IMR-90 (cell line): Measurements from ENCODE around the gene DNAAF3. TPM values are rescaled to one million over a fixed set of nuclear protein-coding genes. Genes with fewer than 3 reads are reported as not detected.

Source experiments
- ATAC-seq: fragments of 200-7000 bp; cut with Tn5 transposase; 2 replicates; pipeline ENCODE4 v1.9.1; 2020; ENCODE audit warnings: low read depth, mild to moderate bottlenecking, moderate library complexity
- BruUV-seq: library from RNA; stranded (reverse); fragments of 400-500 nt; replicated peaks from 2 replicates; lab custom pipeline; 2021; lab: Mats Ljungman, UMichigan
- CTCF ChIA-PET: fragments of 300-600 bp; formaldehyde crosslinking; extraction: SDS; loops from one replicate; lab custom pipeline; 2021; ENCODE audit warnings: antibody characterized with exemption; lab: Yijun Ruan, JAX
- POLR2A ChIA-PET: fragments of 300-600 bp; sonication (Branson Sonifier 250); formaldehyde crosslinking; loops from one replicate; lab custom pipeline; 2022; ENCODE audit warnings: antibody characterized with exemption; ENCODE audit not compliant: unreplicated experiment; lab: Charles Lee
- DNase-seq: peaks from one replicate; pipeline ENCODE4 v3.0.0; 2013
- H2AFZ ChIP-seq: replicated peaks from 2 replicates; pipeline ENCODE3; 2013; ENCODE audit warnings: low read length, mild to moderate bottlenecking; ENCODE audit not compliant: poor library complexity
- H2AK5ac ChIP-seq: 2 replicates; pipeline ENCODE4 v1.6.1; 2013; ENCODE audit warnings: low read depth, low read length, inconsistent platforms
- H2AK9ac ChIP-seq: replicated peaks from 2 replicates; pipeline ENCODE3; 2013; ENCODE audit warnings: mild to moderate bottlenecking, low read depth, low read length, moderate library complexity; ENCODE audit not compliant: poor library complexity
- H2BK120ac ChIP-seq: 2 replicates; pipeline ENCODE4 v1.6.1; 2013; ENCODE audit warnings: low read depth, low read length, inconsistent platforms
- H2BK15ac ChIP-seq: 3 replicates; pipeline ENCODE4 v1.6.1; 2013; ENCODE audit warnings: low read depth, low read length, inconsistent platforms
- H2BK20ac ChIP-seq: 2 replicates; pipeline ENCODE4 v1.6.1; 2013; ENCODE audit warnings: low read depth, mild to moderate bottlenecking, inconsistent platforms, low read length, moderate library complexity
- H2BK5ac ChIP-seq: 2 replicates; pipeline ENCODE4 v1.6.1; 2013; ENCODE audit warnings: mild to moderate bottlenecking, low read depth, low read length, inconsistent platforms; ENCODE audit not compliant: poor library complexity, severe bottlenecking
- H3K14ac ChIP-seq: replicated peaks from 2 replicates; pipeline ENCODE4 v1.6.1; 2013; ENCODE audit warnings: low read depth, low read length, inconsistent platforms
- H3K18ac ChIP-seq: 2 replicates; pipeline ENCODE4 v1.6.1; 2013; ENCODE audit warnings: low read depth, low read length, control low read depth
- H3K23ac ChIP-seq: 2 replicates; pipeline ENCODE4 v1.6.1; 2013; ENCODE audit warnings: low read depth, low read length, inconsistent platforms
- H3K27ac ChIP-seq: 2 replicates; pipeline ENCODE4 v1.5.1; 2013; ENCODE audit warnings: mild to moderate bottlenecking, control low read depth, low read length; ENCODE audit not compliant: insufficient read depth
- H3K27me3 ChIP-seq: 2 replicates; pipeline ENCODE4 v1.6.1; 2013; ENCODE audit warnings: low read length; ENCODE audit not compliant: control insufficient read depth, insufficient read depth
- H3K36me3 ChIP-seq: 2 replicates; pipeline ENCODE4 v1.6.1; 2013; ENCODE audit warnings: low read length, mixed read lengths; ENCODE audit not compliant: control insufficient read depth, insufficient read depth
- H3K4ac ChIP-seq: 2 replicates; pipeline ENCODE4 v1.6.1; 2013; ENCODE audit warnings: low read depth, low read length, inconsistent platforms
- H3K4me1 ChIP-seq: 2 replicates; pipeline ENCODE4 v1.6.1; 2013; ENCODE audit warnings: low read length, mixed read lengths; ENCODE audit not compliant: control insufficient read depth, insufficient read depth
- H3K4me2 ChIP-seq: 2 replicates; pipeline ENCODE4 v1.6.1; 2013; ENCODE audit warnings: low read depth, mild to moderate bottlenecking, control low read depth, low read length, moderate library complexity
- H3K4me3 ChIP-seq: 2 replicates; pipeline ENCODE4 v1.5.1; 2013; ENCODE audit warnings: low read depth, mild to moderate bottlenecking, control low read depth, low read length, moderate library complexity; ENCODE audit not compliant: insufficient read depth
- H3K56ac ChIP-seq: 2 replicates; pipeline ENCODE4 v1.6.1; 2013; ENCODE audit warnings: low read length, inconsistent platforms; ENCODE audit not compliant: insufficient read depth; ENCODE audit errors: extremely low read depth
- H3K79me1 ChIP-seq, 2 experiments: 2 replicates each; pipeline ENCODE4 v1.6.1; 2013; ENCODE audit warnings: low read length in 2 of 2, inconsistent platforms in 1 of 2, low read depth in 1 of 2
- H3K9ac ChIP-seq: 2 replicates; pipeline ENCODE4 v1.6.1; 2013; ENCODE audit warnings: low read depth, low read length, control low read depth
- H3K9me1 ChIP-seq: 2 replicates; pipeline ENCODE4 v1.6.1; 2013; ENCODE audit warnings: low read length, inconsistent platforms; ENCODE audit not compliant: insufficient read depth
- H3K9me3 ChIP-seq: 2 replicates; pipeline ENCODE4 v1.6.1; 2013; ENCODE audit warnings: low read length; ENCODE audit not compliant: control insufficient read depth, insufficient read depth
- H4K20me1 ChIP-seq: 2 replicates; pipeline ENCODE4 v1.6.1; 2013; ENCODE audit warnings: low read length, inconsistent platforms; ENCODE audit not compliant: insufficient read depth
- H4K5ac ChIP-seq: 2 replicates; pipeline ENCODE4 v1.6.1; 2013; ENCODE audit warnings: mild to moderate bottlenecking, low read depth, low read length, control low read depth
- H4K8ac ChIP-seq, 2 experiments: 2 replicates each; pipeline ENCODE4 v1.6.1; 2013; ENCODE audit warnings: low read depth in 2 of 2, low read length in 2 of 2, control low read depth in 1 of 2, inconsistent platforms in 1 of 2
- H4K91ac ChIP-seq: 2 replicates; pipeline ENCODE4 v1.6.1; 2013; ENCODE audit warnings: low read depth, low read length, inconsistent platforms; ENCODE audit not compliant: insufficient read depth
- CEBPB ChIP-seq: IDR thresholded peaks from 2 replicates; pipeline ENCODE4 v1.6.1; 2012; ENCODE audit warnings: low read depth, low read length, improper control_type of control experiment
- FOS ChIP-seq: fragments of 150-350 bp; IDR thresholded peaks from 2 replicates; pipeline ENCODE4 v1.6.1; 2016; ENCODE audit warnings: low read depth, low read length
- MAFK ChIP-seq: IDR thresholded peaks from 2 replicates; pipeline ENCODE4 v1.6.1; 2012; ENCODE audit warnings: low read depth, low read length, improper control_type of control experiment
- MAZ ChIP-seq: IDR thresholded peaks from 2 replicates; pipeline ENCODE4 v1.6.1; 2012; ENCODE audit warnings: low read depth, mild to moderate bottlenecking, low read length, improper control_type of control experiment, moderate library complexity, borderline replicate concordance
- NFE2L2 ChIP-seq: fragments of 150-350 bp; IDR thresholded peaks from 2 replicates; pipeline ENCODE4 v1.6.1; 2016; ENCODE audit warnings: low read depth, mild to moderate bottlenecking, low read length
- POLR2A ChIP-seq: IDR thresholded peaks from 2 replicates; pipeline ENCODE4 v1.6.1; 2012; ENCODE audit warnings: mild to moderate bottlenecking, low read depth, low read length
- RAD21 ChIP-seq: IDR thresholded peaks from 2 replicates; pipeline ENCODE4 v1.6.1; 2012; ENCODE audit warnings: low read length, improper control_type of control experiment
- RCOR1 ChIP-seq: IDR thresholded peaks from 2 replicates; pipeline ENCODE4 v1.6.1; 2012; ENCODE audit warnings: mild to moderate bottlenecking, low read length, improper control_type of control experiment; ENCODE audit not compliant: insufficient replicate concordance
- RFX5 ChIP-seq: IDR thresholded peaks from 2 replicates; pipeline ENCODE4 v1.8.0; 2012; ENCODE audit warnings: low read depth, mild to moderate bottlenecking, low read length, moderate library complexity
- SMC3 ChIP-seq: fragments of 150-350 bp; IDR thresholded peaks from 2 replicates; pipeline ENCODE4 v1.6.1; 2016; ENCODE audit warnings: low read depth, mild to moderate bottlenecking, antibody characterized with exemption, low read length, moderate library complexity
- WGBS, 2 experiments: methylation state at CpG; one replicate each; pipeline versions ENCODE4 v1.1.5 to v1.1.7; 2013; ENCODE audit warnings: missing lambda C conversion rate in 2 of 2; ENCODE audit not compliant: insufficient read length in 1 of 2; ENCODE audit errors: extremely low coverage in 2 of 2; 5-methylcytosine and 5-hydroxymethylcytosine counted together
- dilution Hi-C: fragments of 300-500 bp; cut with HindIII; formaldehyde crosslinking; loops from one replicate; pipeline ENCODE4 v1.14.3; 2018; ENCODE audit warnings: low sequenced_read_pairs; ENCODE audit not compliant: unreplicated experiment
- in situ Hi-C: fragments of 300-500 bp; cut with MboI; formaldehyde crosslinking; loops from 3 replicates; pipeline ENCODE4 v1.14.3; 2019; ENCODE audit warnings: low sequenced_read_pairs, inconsistent platforms, mixed read lengths
- intact Hi-C: fragments of 100-400 bp; cut with micrococcal nuclease; formaldehyde crosslinking; loops from 2 replicates; pipeline ENCODE4 v1.10.0; 2022
- polyA plus RNA-seq, 3 experiments: library from polyadenylated mRNA; depleted of rRNA; stranded (reverse); fragments of >200 nt; gene quantifications; 2 replicates each; pipeline ENCODE4 v1.2.3, GENCODE V29; 2012; ENCODE audit warnings: low replicate concordance in 1 of 3
- total RNA-seq: library from RNA; depleted of rRNA; stranded (reverse); fragments of >200 nt; gene quantifications from 2 replicates; pipeline ENCODE4 v1.2.3, GENCODE V29; 2012
- TF ChIP-seq, protein P1 (sequence below): fragments of 150-350 bp; IDR thresholded peaks from 2 replicates; pipeline ENCODE4 v1.6.1; 2016; ENCODE audit warnings: low read depth, mild to moderate bottlenecking, low read length, moderate library complexity, borderline replicate concordance
- TF ChIP-seq, protein P2 (sequence below): fragments of 150-350 bp; IDR thresholded peaks from 2 replicates; pipeline ENCODE4 v1.6.1; 2017; ENCODE audit warnings: mild to moderate bottlenecking, antibody characterized with exemption, low read length, low read depth
- TF ChIP-seq, protein P3 (sequence below): conservative IDR thresholded peaks from 2 replicates; pipeline ENCODE4 v1.5.1; 2012; ENCODE audit warnings: mild to moderate bottlenecking, low read depth, low read length, improper control_type of control experiment

The DNAAF3 gene
- total and polyA plus RNA-seq, 2 of the 4 experiments (the other 2 are of a cell fraction), result 0.34 TPM; not detected in 1

- TF ChIP-seq, protein P1, sequence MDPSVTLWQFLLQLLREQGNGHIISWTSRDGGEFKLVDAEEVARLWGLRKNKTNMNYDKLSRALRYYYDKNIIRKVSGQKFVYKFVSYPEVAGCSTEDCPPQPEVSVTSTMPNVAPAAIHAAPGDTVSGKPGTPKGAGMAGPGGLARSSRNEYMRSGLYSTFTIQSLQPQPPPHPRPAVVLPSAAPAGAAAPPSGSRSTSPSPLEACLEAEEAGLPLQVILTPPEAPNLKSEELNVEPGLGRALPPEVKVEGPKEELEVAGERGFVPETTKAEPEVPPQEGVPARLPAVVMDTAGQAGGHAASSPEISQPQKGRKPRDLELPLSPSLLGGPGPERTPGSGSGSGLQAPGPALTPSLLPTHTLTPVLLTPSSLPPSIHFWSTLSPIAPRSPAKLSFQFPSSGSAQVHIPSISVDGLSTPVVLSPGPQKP, result no peak
Measured at GRCh38 chr19:55115446-55116065, 50.9 kb downstream of the DNAAF3 start (continued).

DNA sequence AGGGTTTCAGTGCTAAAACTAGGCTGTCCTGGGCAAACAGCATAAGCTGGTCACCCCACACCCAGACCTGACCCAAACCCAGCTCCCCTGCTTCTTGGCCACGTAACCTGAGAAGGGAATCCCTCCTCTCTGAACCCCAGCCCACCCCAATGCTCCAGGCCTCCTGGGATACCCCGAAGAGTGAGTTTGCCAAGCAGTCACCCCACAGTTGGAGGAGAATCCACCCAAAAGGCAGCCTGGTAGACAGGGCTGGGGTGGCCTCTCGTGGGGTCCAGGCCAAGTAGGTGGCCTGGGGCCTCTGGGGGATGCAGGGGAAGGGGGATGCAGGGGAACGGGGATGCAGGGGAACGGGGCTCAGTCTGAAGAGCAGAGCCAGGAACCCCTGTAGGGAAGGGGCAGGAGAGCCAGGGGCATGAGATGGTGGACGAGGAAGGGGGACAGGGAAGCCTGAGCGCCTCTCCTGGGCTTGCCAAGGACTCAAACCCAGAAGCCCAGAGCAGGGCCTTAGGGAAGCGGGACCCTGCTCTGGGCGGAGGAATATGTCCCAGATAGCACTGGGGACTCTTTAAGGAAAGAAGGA is 51.8 kb downstream of the DNAAF3 start:
- H2BK5ac ChIP-seq, result no peak overlapping the region
- H3K27ac ChIP-seq, result no peak overlapping the region
- no peaks in the 10 kb centered on the region for H3K9me3 ChIP-seq
- no peak overlapping the region for H3K23ac ChIP-seq
- H4K91ac ChIP-seq, result no peak overlapping the region
- ATAC-seq, result no peak
- no peak overlapping the region for H3K9ac ChIP-seq
- H3K27me3 ChIP-seq, result no peaks in the 10 kb centered on the region
- H2AFZ ChIP-seq, result no peak overlapping the region
- H3K4me3 ChIP-seq, result no peak overlapping the region
- H2AK5ac ChIP-seq, result no peak overlapping the region
- peaks cover 13% of the 10 kb centered on the region for H3K4me1 ChIP-seq
- intact Hi-C loops (no loop called here), in situ Hi-C loops (loop anchor here (25.0 kb wide), 1 partner anchor 523 kb away; the partner anchor contains the start of genes CCDC106, ZNF580 and ZNF581), dilution Hi-C loops (no loop called here)
- ChIA-PET POLR2A (no interaction called here), CTCF (no interaction called here)
- H4K5ac ChIP-seq, result no peak overlapping the region
- DNase-seq, result no peak
- no peak overlapping the region for H4K8ac ChIP-seq
- no TSS peak for BruUV-seq
- 76% methylated on average over 3 of the region's 9 CpGs; no CpG with 5 or more reads in 1 of the 2 experiments for WGBS, 2 experiments
- H2BK15ac ChIP-seq, result no peak overlapping the region
- no peak overlapping the region for H2BK120ac ChIP-seq
- H3K18ac ChIP-seq, result no peak overlapping the region
- no peak overlapping the region for H2BK20ac ChIP-seq
- peaks cover 4% of the 10 kb centered on the region; the same call in 1 of the 2 replicates for H3K9me1 ChIP-seq
- H4K20me1 ChIP-seq, result peaks cover 63% of the 10 kb centered on the region
- H2AK9ac ChIP-seq, result no peak overlapping the region
- H3K14ac ChIP-seq, result no peak overlapping the region
- H3K79me1 ChIP-seq, result peaks cover 15 to 55% of the 10 kb centered on the region in 2 experiments; a peak in 3 of 4 replicates
- H3K56ac ChIP-seq, result no peak overlapping the region
- peaks cover 12% of the 10 kb centered on the region; the same call in 1 of the 2 replicates for H3K36me3 ChIP-seq
- H3K4ac ChIP-seq, result no peak overlapping the region
- H3K4me2 ChIP-seq, result no peak overlapping the region
- TF ChIP-seq RAD21 (no peak), POLR2A (no peak), RCOR1 (no peak), FOS (no peak), MAZ (no peak), MAFK (no peak), SMC3 (no peak), RFX5 (no peak), CEBPB (no peak), NFE2L2 (no peak)
- TF ChIP-seq, protein P2, sequence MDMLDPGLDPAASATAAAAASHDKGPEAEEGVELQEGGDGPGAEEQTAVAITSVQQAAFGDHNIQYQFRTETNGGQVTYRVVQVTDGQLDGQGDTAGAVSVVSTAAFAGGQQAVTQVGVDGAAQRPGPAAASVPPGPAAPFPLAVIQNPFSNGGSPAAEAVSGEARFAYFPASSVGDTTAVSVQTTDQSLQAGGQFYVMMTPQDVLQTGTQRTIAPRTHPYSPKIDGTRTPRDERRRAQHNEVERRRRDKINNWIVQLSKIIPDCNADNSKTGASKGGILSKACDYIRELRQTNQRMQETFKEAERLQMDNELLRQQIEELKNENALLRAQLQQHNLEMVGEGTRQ, result no peak
- TF ChIP-seq, protein P3, sequence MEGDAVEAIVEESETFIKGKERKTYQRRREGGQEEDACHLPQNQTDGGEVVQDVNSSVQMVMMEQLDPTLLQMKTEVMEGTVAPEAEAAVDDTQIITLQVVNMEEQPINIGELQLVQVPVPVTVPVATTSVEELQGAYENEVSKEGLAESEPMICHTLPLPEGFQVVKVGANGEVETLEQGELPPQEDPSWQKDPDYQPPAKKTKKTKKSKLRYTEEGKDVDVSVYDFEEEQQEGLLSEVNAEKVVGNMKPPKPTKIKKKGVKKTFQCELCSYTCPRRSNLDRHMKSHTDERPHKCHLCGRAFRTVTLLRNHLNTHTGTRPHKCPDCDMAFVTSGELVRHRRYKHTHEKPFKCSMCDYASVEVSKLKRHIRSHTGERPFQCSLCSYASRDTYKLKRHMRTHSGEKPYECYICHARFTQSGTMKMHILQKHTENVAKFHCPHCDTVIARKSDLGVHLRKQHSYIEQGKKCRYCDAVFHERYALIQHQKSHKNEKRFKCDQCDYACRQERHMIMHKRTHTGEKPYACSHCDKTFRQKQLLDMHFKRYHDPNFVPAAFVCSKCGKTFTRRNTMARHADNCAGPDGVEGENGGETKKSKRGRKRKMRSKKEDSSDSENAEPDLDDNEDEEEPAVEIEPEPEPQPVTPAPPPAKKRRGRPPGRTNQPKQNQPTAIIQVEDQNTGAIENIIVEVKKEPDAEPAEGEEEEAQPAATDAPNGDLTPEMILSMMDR, result no peak
